Stimulated activated naive CD4-positive, alpha-beta T cell (primary cell): ENCODE data around the gene MUC6.
A peak's percentile ranks its signal among the peaks of the same experiment; 100 is the strongest.
"Not testable (repeated sequence)": the region's sequence is repeated elsewhere in the genome, so short reads cannot be mapped to it uniquely, and the experiment has no call there.

Source experiments
- DNase-seq, 6 experiments: peaks; one replicate each; lab custom pipeline; 2025; lab: John Stamatoyannopoulos, UW

Gene MUC6

DNA sequence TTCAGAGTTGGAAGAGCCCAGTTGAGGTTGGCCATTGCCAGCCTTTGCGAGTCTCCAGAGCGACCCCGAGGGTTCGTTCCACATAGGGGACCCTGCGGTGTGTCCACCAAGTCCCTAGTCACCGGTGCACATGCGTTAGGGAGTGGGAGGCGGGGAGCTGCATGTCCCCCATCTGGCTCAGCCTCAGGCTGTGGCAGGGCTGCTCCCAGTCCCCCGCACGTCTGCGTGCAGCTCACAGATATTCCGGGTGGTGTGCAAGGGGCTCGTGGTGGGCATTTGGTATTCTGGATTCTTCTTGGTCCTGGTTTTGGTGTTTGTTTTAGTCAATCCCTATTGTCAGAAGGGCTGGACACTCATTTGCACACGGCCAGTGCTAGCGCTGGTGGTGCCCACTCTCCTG lies 48.8 kb downstream of the MUC6 start:
- no peak for DNase-seq

DNA sequence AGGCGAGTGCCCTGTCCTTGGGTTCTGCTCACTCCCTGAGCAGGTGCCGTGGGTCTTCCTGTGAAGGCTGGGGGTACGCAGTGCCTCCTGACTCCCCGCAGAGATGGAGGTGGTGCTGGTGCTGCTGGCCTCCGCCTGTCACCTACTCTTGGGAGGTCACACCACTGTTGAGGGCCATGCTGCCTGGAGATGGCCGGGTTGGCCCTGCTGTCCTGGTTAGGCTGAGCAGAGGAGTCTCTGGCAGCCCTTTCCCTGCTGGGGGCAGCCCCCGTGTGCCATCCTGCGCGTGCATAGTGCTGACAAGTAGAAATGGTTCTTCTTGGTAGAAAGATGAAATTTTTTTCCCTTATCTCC lies 49.6 kb downstream of the MUC6 start:
- DNase-seq, result no peak

DNA sequence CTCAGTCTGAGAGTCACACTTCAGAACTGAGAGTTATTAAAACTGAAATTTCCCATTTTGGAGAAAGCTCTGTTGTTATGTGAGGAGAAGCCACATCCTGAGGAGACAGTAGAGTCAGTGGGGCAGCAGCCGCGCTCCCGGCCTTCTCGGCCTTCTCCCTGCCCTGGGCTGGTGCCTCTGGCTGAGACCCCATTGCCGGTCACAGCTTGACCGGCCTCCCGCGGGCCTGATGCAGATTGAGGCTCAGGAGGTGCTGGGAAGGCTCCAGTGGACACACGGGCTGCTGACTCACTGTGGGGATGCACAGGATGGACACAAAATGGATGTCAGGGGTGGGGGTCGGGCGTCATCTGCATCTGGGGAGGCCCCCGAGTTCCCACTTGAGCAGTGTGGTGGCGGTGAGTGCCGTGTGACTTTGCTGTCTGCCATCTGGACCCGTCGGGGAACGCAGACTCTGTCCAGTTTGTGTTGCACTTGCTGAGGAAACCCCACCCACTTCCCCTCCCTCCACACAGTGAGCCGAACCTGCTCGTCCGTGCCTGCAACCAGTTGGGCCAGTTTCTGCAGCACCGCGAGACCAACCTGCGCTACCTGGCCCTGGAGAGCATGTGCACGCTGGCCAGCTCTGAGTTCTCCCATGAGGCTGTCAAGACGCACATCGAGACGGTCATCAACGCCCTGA lies 50.1 kb downstream of the MUC6 start:
- no peak for DNase-seq

DNA sequence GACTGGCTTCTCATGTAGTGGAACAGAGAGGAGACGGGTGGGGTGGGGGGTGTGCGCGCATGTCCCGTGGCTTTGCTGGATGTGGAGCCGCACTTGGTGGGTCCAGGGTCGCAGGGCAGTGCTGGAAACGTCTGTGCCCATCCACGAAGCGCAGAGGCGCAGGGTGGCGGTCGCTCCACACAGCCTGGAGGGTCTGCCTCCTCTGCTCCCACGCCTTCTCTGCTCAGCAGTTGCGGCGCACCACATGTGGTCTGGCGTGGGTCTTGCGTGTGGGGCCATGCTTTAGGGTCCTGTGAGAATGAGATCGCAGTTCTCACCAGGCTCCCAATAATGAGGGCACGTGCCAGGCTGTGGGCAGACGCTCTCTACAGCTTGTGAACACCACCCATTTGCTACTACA lies 50.7 kb downstream of the MUC6 start:
- DNase-seq, result no peak

DNA sequence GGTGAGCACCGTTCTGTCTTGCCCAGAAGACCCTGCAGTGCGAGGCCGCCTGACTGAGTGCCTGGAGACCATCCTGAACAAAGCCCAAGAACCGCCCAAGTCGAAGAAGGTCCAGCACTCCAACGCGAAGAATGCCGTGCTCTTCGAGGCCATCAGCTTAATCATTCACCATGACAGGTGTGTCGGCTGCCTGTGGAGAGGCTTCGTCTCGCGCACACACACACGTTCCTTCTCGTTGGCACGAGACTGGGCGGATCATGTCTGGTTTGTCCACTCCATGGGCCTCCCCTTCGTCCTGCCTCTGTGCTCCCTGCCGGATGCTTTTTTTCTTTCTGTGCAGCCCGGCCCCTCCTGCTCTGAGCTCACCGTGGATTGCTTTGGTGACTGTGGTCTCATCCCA lies 51.1 kb downstream of the MUC6 start:
- DNase-seq, result no peak

DNA sequence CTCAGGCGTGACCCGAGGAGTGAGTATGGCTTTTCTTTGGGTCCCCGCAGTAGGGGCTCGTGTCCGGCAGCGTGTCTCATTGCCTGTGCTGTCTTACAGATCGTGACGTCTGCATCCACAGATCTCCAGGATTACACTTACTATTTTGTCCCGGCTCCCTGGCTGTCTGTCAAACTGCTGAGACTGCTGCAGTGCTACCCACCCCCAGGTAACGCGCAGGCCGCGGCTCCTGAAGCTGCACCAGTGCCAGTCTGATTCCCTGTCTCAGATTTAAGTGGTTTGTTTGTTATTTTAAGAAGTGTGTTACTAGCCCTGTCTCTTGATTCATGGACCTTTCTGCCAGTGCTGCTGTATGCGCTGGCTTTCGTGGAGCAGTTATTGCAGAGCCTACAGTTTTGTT lies 52.0 kb downstream of the MUC6 start:
- DNase-seq, result no peak

DNA sequence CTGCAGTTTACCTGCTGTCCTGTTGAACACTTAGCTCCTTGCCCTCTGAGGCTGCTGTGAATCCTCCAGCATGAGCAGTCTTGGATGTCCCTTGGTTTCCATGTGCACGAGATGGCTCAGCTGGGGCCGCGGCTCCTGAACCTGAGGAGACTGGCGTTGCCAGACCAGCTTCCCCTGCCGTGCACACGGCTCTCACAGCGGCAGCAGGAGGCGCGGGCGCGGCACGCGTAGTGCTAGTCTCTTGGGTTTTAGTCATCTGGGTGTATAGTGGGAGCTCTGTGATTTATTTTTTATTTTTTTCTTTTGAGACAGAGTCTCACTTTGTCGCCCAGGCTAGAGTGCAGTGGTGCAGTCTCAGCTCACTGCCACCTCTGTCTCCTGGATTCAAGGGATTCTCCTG lies 54.8 kb downstream of the MUC6 start:
- no peak for DNase-seq

DNA sequence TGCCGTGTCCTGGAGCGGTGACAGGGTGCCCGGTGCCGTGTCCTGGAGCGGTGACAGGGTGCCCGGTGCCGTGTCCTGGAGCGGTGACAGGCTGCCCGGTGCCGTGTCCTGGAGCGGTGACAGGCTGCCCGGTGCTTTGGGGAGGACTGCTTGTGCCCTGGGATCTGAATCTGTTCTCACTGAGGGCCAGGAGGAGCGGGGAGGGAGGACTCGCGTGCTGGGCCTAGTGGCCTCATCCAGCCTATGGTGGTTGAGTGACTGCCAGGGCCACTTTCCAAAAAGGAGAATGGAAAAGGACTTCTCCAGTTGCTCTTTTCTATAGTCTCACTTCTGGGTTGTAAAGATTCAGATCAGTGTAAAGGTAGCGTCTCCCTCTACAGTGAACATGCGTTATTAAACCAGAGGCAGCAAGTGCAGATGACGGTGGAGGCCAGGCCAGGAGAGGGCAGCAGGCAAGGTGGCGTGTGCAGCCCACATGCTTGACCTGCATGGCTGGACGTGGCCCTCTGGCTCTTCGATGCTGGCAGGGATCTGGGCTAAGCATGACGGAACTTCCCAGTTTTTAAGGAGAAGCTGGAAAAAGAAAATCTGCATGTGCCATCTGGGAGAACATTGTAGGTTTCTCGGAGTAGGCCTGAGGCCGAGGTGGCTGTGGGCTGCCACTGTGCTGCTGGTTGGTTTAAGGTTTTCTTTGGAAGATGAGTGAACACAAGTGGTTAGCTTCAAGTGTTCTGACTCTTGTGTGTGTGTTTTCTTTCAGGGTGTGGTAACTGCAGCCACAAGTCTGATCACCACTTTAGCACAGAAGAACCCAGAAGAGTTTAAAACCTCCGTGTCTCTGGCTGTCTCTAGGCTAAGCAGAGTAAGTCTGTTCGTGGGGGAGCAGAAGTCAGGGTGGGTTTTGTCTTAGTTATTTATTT lies 55.8 kb downstream of the MUC6 start:
- no peak for DNase-seq

DNA sequence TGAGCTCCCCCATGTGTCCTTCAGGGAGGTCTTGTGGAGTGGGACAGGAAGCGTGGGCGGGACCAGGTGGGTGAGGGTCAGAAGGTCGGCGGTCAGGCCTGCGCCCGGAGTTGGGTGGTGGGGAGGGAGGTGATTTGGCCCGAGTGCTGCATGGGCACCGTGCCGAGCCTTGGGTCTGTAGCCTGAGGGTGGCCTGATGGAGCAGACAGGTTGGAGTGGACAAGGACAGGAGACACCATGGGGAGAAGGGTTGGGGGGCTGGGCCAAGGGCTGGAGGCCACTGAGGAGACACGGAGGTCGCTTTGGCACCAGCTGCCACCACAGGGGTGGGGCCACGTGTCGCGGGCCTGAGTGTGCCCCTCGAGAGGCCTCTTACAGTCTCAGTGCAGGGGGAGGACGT lies 57.7 kb downstream of the MUC6 start:
- no peak for DNase-seq

DNA sequence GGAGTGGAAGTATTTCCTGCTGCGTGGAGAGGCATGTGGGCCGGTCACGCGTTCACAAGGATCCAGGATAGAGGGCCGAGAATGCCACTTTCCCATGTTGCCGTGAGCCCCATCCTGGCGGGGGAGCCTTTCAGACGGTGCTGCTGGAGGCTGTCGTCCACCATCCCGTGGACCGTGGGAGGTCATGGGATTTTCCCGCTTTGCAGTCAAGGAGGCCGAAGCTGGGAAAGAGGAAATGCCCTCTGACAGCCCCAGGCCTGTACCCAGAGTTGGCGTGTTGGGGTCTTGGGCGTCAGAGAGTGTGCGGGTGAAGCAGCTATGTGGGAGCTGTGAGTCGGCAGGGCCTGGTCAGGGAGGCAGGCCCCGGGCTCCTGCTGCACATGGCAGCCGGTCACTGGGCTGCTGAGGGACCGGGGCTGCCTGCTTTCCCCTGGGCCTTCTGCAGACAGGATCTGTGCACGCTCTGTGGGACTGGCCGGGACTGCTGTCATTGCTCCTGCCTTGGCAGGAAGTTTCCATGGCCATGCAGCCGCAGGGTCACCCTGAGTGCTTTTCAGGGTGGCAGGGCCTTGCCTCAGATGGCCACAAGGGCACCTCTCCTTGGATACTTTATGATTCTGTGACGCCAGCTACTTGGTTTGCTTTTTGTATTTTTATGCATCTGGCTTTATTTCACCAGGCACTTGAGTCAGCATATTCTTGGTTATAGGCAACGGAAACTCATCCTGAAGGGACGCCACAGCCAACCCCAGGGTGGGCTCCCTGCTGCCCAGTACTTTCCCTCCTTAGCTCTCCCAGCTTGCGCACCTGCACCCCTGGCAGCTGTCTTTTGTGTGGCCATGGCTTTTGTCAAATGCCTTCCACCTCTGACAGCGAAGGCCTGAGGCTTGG lies 58.4 kb downstream of the MUC6 start:
- DNase-seq, result no peak

DNA sequence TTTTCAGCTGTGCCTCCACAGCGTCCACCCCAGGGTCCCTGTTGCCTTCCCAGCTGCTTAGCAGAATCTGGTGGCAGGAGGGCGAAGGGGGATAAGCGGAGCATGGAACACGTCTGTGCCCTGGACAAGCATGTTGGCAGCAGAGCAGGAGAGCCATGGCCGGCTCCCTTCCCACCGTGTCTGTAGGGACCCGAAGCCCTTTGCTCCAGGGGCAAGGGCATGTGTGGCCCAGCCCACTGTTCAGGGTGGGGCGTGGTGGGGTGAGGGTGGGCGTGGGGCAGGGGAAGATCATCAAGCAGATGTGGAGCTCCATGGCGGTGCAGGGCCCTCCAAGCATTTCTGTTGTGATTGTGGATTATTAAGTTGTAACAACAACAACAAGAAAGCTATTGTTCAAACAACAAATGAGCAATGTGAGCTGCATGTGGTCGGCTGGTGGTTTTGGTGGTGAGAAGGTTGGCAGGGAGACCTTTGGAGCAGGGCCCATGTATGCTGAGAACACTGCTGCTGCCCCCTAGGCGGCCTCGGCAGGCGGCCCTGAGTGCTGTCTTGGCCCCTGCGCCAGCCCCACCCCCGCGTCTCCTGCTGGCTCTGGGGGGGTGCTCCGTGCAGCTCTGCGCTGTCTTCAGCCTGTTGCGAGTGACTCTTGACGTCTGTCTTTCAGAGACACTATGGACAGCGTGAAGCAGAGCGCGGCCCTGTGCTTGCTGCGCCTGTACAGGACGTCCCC lies 59.9 kb downstream of the MUC6 start:
- DNase-seq, result no peak

DNA sequence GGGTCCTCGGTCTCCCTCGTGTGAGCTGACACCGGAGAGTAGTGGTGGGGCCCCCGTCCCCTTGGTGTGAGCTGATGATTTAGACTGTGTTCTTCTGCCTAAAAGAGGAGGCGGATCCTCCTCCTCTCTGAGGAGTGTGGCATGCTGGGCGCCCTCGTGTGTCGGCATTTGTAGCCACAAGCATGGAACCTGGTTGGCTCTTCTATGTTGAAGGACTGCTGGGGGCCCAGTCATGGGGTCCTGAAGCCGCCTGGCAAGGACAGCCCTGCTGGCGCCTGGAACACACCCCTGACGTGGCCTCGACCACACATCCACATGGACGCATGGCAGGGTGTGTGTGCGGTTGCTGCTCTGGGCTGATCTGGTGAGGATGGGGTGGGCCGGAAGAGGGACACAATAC lies 60.7 kb downstream of the MUC6 start:
- DNase-seq, result peak in 1 of 6 experiments; percentile 5

DNA sequence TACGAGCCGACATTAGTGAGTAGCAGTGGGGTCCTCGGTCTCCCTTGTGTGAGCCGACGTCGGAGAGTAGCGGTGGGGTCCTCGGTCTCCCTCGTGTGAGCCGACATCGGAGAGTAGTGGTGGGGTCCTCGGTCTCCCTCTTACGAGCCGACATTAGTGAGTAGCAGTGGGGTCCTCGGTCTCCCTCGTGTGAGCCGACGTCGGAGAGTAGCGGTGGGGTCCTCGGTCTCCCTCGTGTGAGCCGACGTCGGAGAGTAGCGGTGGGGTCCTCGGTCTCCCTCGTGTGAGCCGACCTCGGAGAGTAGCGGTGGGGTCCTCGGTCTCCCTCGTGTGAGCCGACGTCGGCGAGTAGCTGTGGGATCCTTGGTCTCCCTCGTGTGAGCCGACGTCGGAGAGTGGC lies 61.1 kb downstream of the MUC6 start:
- DNase-seq, result not testable (repeated sequence)

DNA sequence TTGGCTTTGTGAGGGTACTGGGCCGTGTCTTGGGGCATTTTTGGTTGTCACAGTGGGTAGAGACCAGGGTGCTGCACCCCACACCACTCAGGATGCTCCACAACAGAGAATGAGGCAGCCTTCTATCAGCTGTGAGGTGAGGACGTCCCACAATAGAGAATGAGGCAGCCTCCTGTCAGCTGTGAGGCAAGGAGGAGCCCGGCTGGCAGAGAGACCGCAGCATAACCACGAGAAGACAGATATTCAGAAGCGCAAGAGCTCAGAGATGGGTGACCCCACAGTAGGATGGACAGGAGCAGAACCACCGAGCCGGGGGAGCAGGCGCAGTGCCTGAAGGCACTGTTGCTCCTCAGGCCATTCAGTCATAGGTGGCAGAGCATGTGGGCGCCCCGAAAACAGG lies 63.3 kb downstream of the MUC6 start:
- no peak for DNase-seq

DNA sequence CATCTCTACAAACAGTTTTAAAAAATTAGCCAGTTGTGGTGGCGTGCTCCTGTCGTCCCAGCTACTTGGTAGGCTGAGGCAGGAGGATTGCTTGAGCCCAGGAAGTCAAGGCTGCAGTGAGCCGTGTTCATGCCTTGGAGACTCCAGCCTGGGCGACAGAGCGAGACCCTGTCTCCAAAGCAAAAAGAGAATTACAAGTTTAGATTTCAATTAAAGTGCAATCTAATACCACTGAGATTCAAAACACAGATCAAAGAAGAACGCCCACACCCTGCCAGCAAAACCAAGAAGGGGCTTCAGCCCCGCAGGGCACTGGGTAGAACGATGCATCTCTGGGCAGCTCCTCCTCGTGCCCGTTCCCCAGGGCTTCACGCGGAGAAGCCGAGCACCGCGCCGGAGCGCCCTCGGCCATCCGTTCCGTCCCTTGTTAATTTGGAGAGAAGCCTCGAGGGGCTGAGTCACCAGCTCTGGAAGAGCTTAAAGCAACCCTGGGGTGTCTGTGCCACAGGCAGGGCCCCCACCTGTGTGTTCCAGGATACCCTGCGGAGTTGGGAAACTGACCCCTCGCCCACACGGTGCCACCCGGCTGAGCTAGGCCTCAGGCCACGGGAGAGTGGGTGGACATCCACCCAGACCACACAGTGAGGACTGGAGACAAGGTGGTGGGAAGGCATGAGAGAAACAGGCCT lies 63.9 kb downstream of the MUC6 start:
- DNase-seq, result no peak

DNA sequence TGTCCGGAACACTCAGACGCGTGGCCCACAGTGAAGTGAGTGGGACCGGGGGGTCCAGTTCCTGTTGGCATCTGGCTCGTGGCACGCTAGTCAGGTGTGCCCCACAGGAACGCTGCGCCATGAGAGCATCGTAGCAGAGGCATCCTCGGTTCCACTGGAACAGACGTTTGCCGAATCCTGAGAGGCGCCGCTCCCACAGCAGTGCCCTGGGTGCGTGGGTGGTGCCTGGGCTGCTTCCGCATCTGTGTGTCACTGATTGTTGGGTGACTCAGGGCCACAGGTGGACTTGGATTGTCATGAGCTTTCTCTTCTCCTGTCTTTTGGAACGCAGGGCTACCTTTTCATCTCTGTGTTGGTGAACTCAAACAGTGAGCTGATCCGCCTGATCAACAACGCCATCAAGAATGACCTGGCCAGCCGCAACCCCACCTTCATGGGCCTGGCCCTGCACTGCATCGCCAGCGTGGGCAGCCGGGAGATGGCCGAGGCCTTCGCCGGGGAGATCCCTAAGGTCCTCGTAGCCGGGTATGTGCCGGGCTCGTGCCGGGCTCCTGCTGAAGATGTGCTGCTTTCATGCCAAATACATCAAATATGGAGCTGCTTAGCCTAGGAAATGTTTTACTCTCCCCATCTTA lies 64.7 kb downstream of the MUC6 start:
- DNase-seq, result no peak

DNA sequence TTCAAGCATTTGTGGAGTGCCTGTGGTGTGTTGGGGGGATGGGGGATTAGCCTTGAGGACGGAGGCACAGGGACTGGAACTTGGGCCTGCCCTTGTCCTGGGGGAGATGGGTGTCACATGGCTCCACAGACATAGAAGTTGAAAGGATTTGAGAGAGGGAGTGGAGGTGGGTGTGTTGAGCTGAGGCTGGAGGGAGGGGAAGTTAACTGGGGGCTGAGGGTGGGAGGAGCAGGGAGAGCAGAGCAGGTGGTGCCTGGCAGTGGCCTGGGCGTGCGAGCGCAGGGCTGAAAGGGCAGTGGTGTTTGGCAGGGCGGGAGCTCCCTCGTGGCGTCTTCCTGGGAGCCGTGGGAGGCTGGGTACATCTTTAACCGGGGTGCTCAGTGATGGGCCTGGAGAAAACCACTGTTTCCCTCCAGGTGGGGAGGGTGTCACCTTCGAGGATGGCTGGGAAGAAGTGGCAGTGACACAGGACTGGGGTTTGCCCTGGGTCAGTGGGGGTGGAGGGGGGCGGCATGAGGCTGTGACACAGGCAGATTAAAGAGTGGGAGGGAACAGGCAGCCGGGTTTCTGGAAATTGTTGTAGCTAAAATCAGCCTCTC lies 65.3 kb downstream of the MUC6 start:
- DNase-seq, result no peak

DNA sequence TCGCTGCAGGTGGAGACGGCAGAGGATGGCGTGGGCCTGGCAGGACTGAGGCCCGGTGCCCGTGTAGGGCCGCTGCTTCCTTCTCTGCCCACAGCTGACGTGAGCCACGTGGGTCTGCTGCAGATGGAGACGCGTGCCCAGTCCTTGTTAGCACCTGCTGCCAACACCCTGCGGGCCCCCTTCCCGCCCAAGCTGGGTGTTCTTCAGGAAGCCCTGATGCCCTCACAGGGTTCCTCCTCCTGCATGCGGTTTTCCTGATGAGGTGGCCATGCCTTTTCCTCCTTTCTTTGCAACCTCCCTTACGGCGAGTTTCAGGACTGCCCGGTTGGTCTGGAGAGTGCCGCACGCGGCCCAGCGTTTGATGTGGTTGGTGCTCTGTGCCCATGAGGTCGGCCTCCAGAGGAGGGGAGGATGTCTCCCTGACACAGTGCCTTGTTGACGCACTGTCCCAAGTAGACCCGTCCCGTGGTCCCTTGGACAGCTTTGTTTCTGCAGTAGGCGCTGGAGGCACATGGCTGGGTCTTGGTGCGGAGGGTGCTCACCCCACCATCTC lies 66.1 kb downstream of the MUC6 start:
- DNase-seq, result peak in 2 of 6 experiments; percentile 4 to 30

DNA sequence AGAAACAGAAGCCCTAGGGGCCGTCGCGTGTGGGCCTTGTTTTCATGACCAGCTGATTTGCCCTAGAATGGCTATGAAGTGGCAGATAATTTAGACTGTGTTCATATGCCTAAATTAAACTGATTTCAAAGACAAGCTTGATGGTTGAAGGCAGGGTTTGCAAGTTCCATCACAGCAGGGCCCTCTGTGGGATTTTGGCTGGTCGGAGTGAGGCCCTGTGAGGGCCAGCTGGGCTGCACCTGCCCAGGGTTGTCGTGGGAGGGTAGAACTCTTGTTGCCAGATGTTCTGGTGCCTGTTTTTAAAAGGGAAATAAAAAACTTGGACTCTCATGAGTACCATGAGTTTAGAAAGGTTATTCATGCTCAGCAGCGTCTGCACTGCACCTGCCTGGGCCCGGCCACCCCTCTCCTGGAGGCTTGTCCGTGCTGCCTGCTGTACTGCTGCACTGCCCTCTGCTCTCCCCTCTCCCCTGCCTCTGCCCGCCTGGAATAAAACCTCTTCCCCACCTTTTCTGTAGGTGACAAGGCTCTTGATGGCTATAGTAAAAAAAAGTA lies 66.8 kb downstream of the MUC6 start:
- no peak for DNase-seq

DNA sequence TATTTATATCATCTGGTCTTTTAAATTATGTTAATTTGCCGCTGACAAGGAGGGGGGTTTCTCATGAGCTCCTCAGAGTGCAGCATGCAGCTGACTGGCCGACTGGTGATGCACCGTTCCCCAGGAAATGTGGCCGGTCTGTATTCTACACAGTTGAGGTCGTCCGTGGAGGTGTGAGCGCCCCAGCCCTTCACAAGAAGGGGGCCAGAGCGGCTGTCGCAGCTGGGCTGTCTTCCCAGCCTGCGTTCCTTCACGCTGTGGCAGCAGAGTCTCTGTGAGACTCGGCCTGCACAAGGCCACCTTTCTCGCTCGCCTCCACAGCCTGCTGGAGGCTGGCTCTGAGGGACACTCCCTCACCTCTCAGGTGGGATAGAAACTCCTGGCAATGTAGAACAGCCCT lies 67.7 kb downstream of the MUC6 start:
- no peak for DNase-seq
